ENCODE data around the gene KIF2C. TPM values are rescaled to one million over a fixed set of nuclear protein-coding genes. Genes with fewer than 3 reads are reported as not detected.
"Not testable (repeated sequence)": the region's sequence is repeated elsewhere in the genome, so short reads cannot be mapped to it uniquely, and the experiment has no call there.

KIF2C gene
- polyA plus RNA-seq (ENCODE audit: insufficient read length in 4 of 4), result 10 to 100 TPM; 20.3 to 29.5 (median 24.4) TPM

- peak; percentile 93 to 95 (median 94) for DNase-seq (ENCODE audit: low read depth in 4 of 4, low spot score in 3 of 4)
Measured at GRCh38 chr1:44739307-44740178, at the start of gene KIF2C. Gene KIF2C, plus strand, starts transcription at chr1:44739837. Its CDS starts 96 bp downstream, at chr1:44739933.

GRCh38 chr1:44693159-44693558, 46.5 kb upstream of the KIF2C start:
- no peak for DNase-seq (ENCODE audit: low read depth in 4 of 4, low spot score in 3 of 4)

- DNase-seq (ENCODE audit: low read depth in 4 of 4, low spot score in 3 of 4), result no peak
Measured at GRCh38 chr1:44693900-44694299, 45.7 kb upstream of the KIF2C start.

- DNase-seq (ENCODE audit: low read depth in 4 of 4, low spot score in 3 of 4), result no peak
Measured at GRCh38 chr1:44694863-44695478, 44.7 kb upstream of the KIF2C start.

GRCh38 chr1:44695671-44696070, 44.0 kb upstream of the KIF2C start:
- no peak for DNase-seq (ENCODE audit: low read depth in 4 of 4, low spot score in 3 of 4)

- no peak for DNase-seq (ENCODE audit: low read depth in 4 of 4, low spot score in 3 of 4)
Measured at GRCh38 chr1:44696101-44696500, 43.5 kb upstream of the KIF2C start.

GRCh38 chr1:44696789-44697345, 42.8 kb upstream of the KIF2C start:
- DNase-seq (ENCODE audit: low read depth in 4 of 4, low spot score in 3 of 4), result no peak

- DNase-seq (ENCODE audit: low read depth in 4 of 4, low spot score in 3 of 4), result no peak
Measured at GRCh38 chr1:44698138-44698537, 41.5 kb upstream of the KIF2C start.

GRCh38 chr1:44699375-44699774, 40.3 kb upstream of the KIF2C start:
- not testable (repeated sequence) for DNase-seq (ENCODE audit: low read depth in 4 of 4, low spot score in 3 of 4)

GRCh38 chr1:44700573-44700972, 39.1 kb upstream of the KIF2C start:
- no peak for DNase-seq (ENCODE audit: low read depth in 4 of 4, low spot score in 3 of 4)

GRCh38 chr1:44701141-44701573, 38.5 kb upstream of the KIF2C start:
- DNase-seq (ENCODE audit: low read depth in 4 of 4, low spot score in 3 of 4), result no peak

- DNase-seq (ENCODE audit: low read depth in 4 of 4, low spot score in 3 of 4), result no peak
Measured at GRCh38 chr1:44705470-44705869, 34.2 kb upstream of the KIF2C start.

GRCh38 chr1:44705938-44706337, 33.7 kb upstream of the KIF2C start:
- no peak for DNase-seq (ENCODE audit: low read depth in 4 of 4, low spot score in 3 of 4)

GRCh38 chr1:44707112-44707881, 32.3 kb upstream of the KIF2C start:
- no peak for DNase-seq (ENCODE audit: low read depth in 4 of 4, low spot score in 3 of 4)

- DNase-seq (ENCODE audit: low read depth in 4 of 4, low spot score in 3 of 4), result no peak
Measured at GRCh38 chr1:44707959-44708831, 31.4 kb upstream of the KIF2C start.

GRCh38 chr1:44713321-44713781, 26.3 kb upstream of the KIF2C start:
- no peak for DNase-seq (ENCODE audit: low read depth in 4 of 4, low spot score in 3 of 4)

GRCh38 chr1:44714532-44714931, 25.1 kb upstream of the KIF2C start:
- DNase-seq (ENCODE audit: low read depth in 4 of 4, low spot score in 3 of 4), result no peak

- peak in 1 of 4 donors; percentile 64 for DNase-seq (ENCODE audit: low read depth in 4 of 4, low spot score in 3 of 4)
Measured at GRCh38 chr1:44714944-44715571, 24.6 kb upstream of the KIF2C start.

GRCh38 chr1:44717156-44717555, 22.5 kb upstream of the KIF2C start:
- DNase-seq (ENCODE audit: low read depth in 4 of 4, low spot score in 3 of 4), result no peak

Data from left renal pelvis (tissue), 4 donors.